NCI-H2081 treated with DMSO at 0.1 percent for 48 hours (cell line): ENCODE results near the gene NPAS3.

Experiments
- DNase-seq: peaks from one replicate; lab custom pipeline; 2025; lab: John Stamatoyannopoulos, UW

The NPAS3 gene

GRCh38 chr14:33516898-33517436, 578.3 kb downstream of the NPAS3 start:
- no peak for DNase-seq

- DNase-seq: no peak
Observed at GRCh38 chr14:33521192-33521591, 582.5 kb downstream of the NPAS3 start.

- no peak for DNase-seq
Observed at GRCh38 chr14:33524244-33524643, 585.6 kb downstream of the NPAS3 start.

- no peak for DNase-seq
Observed at GRCh38 chr14:33525626-33526025, 586.9 kb downstream of the NPAS3 start.

- no peak for DNase-seq
Observed at GRCh38 chr14:33527023-33527634, 588.5 kb downstream of the NPAS3 start.

GRCh38 chr14:33528655-33529054, 590.0 kb downstream of the NPAS3 start:
- DNase-seq: no peak

- no peak for DNase-seq
Observed at GRCh38 chr14:33529787-33530757, 591.4 kb downstream of the NPAS3 start.

- no peak for DNase-seq
Observed at GRCh38 chr14:33532553-33532952, 593.9 kb downstream of the NPAS3 start.

- no peak for DNase-seq
Observed at GRCh38 chr14:33534104-33534503, 595.4 kb downstream of the NPAS3 start.

GRCh38 chr14:33534632-33535031, 596.0 kb downstream of the NPAS3 start:
- DNase-seq: no peak

- DNase-seq: no peak
Observed at GRCh38 chr14:33539918-33540357, 601.3 kb downstream of the NPAS3 start.

- DNase-seq: no peak
Observed at GRCh38 chr14:33541171-33541570, 602.5 kb downstream of the NPAS3 start.

GRCh38 chr14:33542338-33543287, 603.9 kb downstream of the NPAS3 start:
- DNase-seq: no peak

- DNase-seq: no peak
Observed at GRCh38 chr14:33545696-33546095, 607.0 kb downstream of the NPAS3 start.

- DNase-seq: no peak
Observed at GRCh38 chr14:33548606-33549005, 609.9 kb downstream of the NPAS3 start.

GRCh38 chr14:33551963-33552362, 613.3 kb downstream of the NPAS3 start:
- DNase-seq: no peak

- DNase-seq: no peak
Observed at GRCh38 chr14:33553706-33554278, 615.1 kb downstream of the NPAS3 start.

- DNase-seq: no peak
Observed at GRCh38 chr14:33554988-33555387, 616.3 kb downstream of the NPAS3 start.

- DNase-seq: no peak
Observed at GRCh38 chr14:33555710-33556350, 617.2 kb downstream of the NPAS3 start.

- no peak for DNase-seq
Observed at GRCh38 chr14:33556382-33557121, 617.9 kb downstream of the NPAS3 start.
